Central memory CD8-positive, alpha-beta T cell (primary cell): ENCODE measurements around the gene SGO2.

Source experiments
- ATAC-seq: fragments of 150-1000 bp; cut with Tn5 transposase; replicated peaks from 2 replicates; pipeline ENCODE4 v1.10.0; 2022; ENCODE audit warnings: mild to moderate bottlenecking, moderate FRiP score, moderate number of reproducible peaks; ENCODE audit not compliant: poor library complexity, severe bottlenecking; ENCODE audit errors: extremely low read depth
- DNase-seq, 2 donors: peaks; one replicate each; pipeline ENCODE4 v3.0.0; 2021; ENCODE audit warnings: low spot score in 2 of 2
- H3K27ac Mint-ChIP-seq: one replicate; pipeline ENCODE4 v1.8.0; 2022; ENCODE audit warnings: low read depth, mild to moderate bottlenecking, moderate library complexity, mixed read lengths
- H3K27me3 Mint-ChIP-seq: one replicate; pipeline ENCODE4 v1.8.0; 2022; ENCODE audit warnings: mixed read lengths
- H3K36me3 Mint-ChIP-seq: one replicate; pipeline ENCODE4 v1.8.0; 2022; ENCODE audit warnings: mild to moderate bottlenecking, moderate library complexity, mixed read lengths; ENCODE audit not compliant: insufficient read depth
- H3K4me1 Mint-ChIP-seq: one replicate; pipeline ENCODE4 v1.8.0; 2022; ENCODE audit warnings: mixed read lengths
- H3K4me3 Mint-ChIP-seq: one replicate; pipeline ENCODE4 v1.8.0; 2022; ENCODE audit warnings: mild to moderate bottlenecking, moderate library complexity, mixed read lengths
- H3K9me3 Mint-ChIP-seq: one replicate; pipeline ENCODE4 v1.8.0; 2022; ENCODE audit warnings: mixed read lengths

The SGO2 gene

DNA sequence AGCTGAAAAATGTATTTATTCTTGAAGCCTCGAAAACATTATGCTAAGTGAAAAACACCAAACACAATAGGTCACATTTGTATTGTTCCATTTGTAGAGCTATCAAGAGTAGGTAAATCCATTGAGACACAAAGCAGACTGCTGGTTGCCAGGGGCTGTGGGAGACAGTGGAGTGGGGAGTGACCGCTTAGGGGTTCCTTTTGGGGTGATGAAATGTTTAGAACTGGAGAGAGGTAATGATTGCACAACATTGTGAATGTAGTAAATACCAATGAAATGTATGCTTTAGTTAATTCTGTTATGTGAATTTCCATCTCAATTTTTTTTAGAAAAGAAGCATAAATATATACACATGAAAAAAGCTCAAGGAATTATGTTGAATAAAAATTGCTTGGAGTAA, 32.0 kb upstream of the SGO2 start:
- no peaks in the 10 kb centered on the region for H3K27me3 Mint-ChIP-seq
- H3K4me1 Mint-ChIP-seq = peaks cover 1% of the 10 kb centered on the region
- H3K9me3 Mint-ChIP-seq = no peaks in the 10 kb centered on the region
- ATAC-seq (no peak), DNase-seq (no peak)
- no peak overlapping the region for H3K4me3 Mint-ChIP-seq
- H3K27ac Mint-ChIP-seq = peak overlapping the region; percentile 33
- H3K36me3 Mint-ChIP-seq = peaks cover 47% of the 10 kb centered on the region

- no peaks in the 10 kb centered on the region for H3K9me3 Mint-ChIP-seq
- no peak overlapping the region for H3K4me3 Mint-ChIP-seq
- H3K4me1 Mint-ChIP-seq = peaks cover 6% of the 10 kb centered on the region
- H3K27ac Mint-ChIP-seq = no peak overlapping the region
- no peak for ATAC-seq
- H3K36me3 Mint-ChIP-seq = peaks cover 36% of the 10 kb centered on the region
- H3K27me3 Mint-ChIP-seq = no peaks in the 10 kb centered on the region
- DNase-seq = no peak
These were observed 29.3 kb upstream of the SGO2 start for GRCh38 chr2:200496696-200497095.

- no peak for ATAC-seq
- Mint-ChIP-seq H3K4me3 (no peak overlapping the region), H3K4me1 (peaks cover 11% of the 10 kb centered on the region), H3K36me3 (peaks cover 40% of the 10 kb centered on the region), H3K9me3 (no peaks in the 10 kb centered on the region), H3K27ac (no peak overlapping the region), H3K27me3 (no peaks in the 10 kb centered on the region)
- no peak for DNase-seq
These were observed 27.4 kb upstream of the SGO2 start for GRCh38 chr2:200498402-200499162.

- Mint-ChIP-seq H3K27me3 (no peaks in the 10 kb centered on the region), H3K27ac (no peak overlapping the region), H3K9me3 (no peaks in the 10 kb centered on the region), H3K36me3 (peaks cover 34% of the 10 kb centered on the region), H3K4me1 (peaks cover 18% of the 10 kb centered on the region), H3K4me3 (no peak overlapping the region)
- DNase-seq (no peak), ATAC-seq (no peak)
These were observed 23.8 kb upstream of the SGO2 start for GRCh38 chr2:200502196-200502595.

GRCh38 chr2:200506679-200507078, 19.3 kb upstream of the SGO2 start:
- Mint-ChIP-seq H3K4me3 (no peak overlapping the region), H3K36me3 (peaks cover 23% of the 10 kb centered on the region), H3K27me3 (no peaks in the 10 kb centered on the region), H3K4me1 (peaks cover 23% of the 10 kb centered on the region), H3K9me3 (no peaks in the 10 kb centered on the region), H3K27ac (no peak overlapping the region)
- DNase-seq (no peak), ATAC-seq (no peak)

GRCh38 chr2:200507179-200507578, 18.8 kb upstream of the SGO2 start:
- Mint-ChIP-seq H3K4me1 (peaks cover 21% of the 10 kb centered on the region), H3K27ac (no peak overlapping the region), H3K27me3 (no peaks in the 10 kb centered on the region), H3K36me3 (peaks cover 23% of the 10 kb centered on the region), H3K4me3 (no peak overlapping the region), H3K9me3 (no peaks in the 10 kb centered on the region)
- ATAC-seq (no peak), DNase-seq (no peak)

GRCh38 chr2:200509235-200509611, 16.8 kb upstream of the SGO2 start:
- Mint-ChIP-seq H3K4me3 (peak overlapping the region; percentile 80), H3K36me3 (peaks cover 9% of the 10 kb centered on the region)
- ATAC-seq = no peak

DNA sequence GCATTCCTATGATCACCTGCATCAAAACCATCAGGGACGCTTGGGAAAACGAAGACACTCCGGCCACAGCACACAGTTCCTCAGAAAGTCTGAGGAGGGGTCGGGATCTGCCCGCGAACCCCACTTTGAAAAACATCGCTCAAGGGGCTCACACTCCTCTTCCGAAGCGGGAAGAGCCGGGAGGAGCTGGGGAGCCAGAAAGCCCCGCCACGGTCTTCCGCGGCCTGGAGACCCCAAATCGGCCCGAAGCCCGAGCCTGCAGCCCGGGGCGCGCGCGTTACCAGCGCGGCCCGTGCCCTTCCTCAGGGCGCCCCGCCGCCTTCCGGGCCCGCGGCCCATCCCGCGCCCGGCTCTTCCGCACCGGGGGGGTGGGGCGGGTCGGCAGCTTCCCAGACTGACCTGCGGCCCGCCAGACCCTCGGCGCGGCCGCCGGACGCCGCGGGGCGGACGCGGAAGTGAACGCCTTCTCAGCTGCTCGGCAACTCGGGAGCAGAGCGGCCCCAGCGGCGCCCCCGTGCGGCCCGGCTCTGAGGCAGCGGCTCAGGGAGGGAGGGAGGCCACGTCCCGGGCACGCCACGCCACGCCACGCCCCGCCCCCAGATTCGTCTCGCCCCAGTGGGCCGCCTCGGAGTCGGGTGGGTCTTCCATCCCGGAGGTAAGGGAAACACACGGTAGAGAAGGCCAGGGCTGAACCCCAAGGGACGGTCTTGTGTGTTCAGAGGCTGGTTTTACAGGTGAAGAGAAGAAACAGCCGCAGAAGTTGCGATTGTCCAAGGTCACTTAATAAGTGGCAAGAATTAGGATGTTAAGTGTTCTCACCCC, 16.2 kb upstream of the SGO2 start, which contains the start of gene KCTD18:
TSS of gene KCTD18 (minus strand) at position 457 of the 822 bp plus-strand sequence. CDS start 3,052 bp downstream, outside the sequence.
- H3K36me3 Mint-ChIP-seq = peaks cover 7% of the 10 kb centered on the region
- peak; percentile 98 for ATAC-seq
- DNase-seq = peak; percentile 83 to 89
- peaks cover 18% of the 10 kb centered on the region for H3K4me1 Mint-ChIP-seq
- H3K27ac Mint-ChIP-seq = peak within 1 kb of the TSS; percentile 67
- H3K27me3 Mint-ChIP-seq = no peaks in the 10 kb centered on the region
- peak within 1 kb of the TSS; percentile 80 for H3K4me3 Mint-ChIP-seq
- H3K9me3 Mint-ChIP-seq = no peaks in the 10 kb centered on the region

More at GRCh38 chr2:200509235-200509611, 16.8 kb upstream of the SGO2 start:
- no peaks in the 10 kb centered on the region for H3K27me3 Mint-ChIP-seq
- H3K27ac Mint-ChIP-seq = peak overlapping the region; percentile 67
- peaks cover 18% of the 10 kb centered on the region for H3K4me1 Mint-ChIP-seq
- DNase-seq = no peak
- H3K9me3 Mint-ChIP-seq = no peaks in the 10 kb centered on the region

DNA sequence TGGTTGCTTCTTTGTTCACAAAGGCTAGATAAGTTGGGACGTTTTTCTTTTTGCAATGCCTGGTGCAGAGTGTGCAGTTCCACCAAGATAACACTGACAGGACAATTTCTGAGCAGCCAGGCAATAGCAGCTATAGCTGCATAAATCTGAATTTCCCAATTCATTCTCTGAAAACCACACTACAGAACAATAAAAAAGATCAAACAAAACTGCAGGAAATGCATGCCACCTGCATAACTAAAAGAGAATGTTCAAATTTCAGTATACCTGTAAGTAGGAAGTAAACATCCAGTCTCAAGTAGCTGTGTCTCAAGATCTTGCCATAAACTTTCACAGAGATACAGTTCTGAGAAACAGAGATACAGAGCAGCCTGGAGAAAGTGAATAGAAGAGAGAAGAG, 10.9 kb upstream of the SGO2 start:
- DNase-seq (no peak), ATAC-seq (no peak)
- peaks cover 8% of the 10 kb centered on the region for H3K27me3 Mint-ChIP-seq
- H3K4me3 Mint-ChIP-seq = no peak overlapping the region
- no peaks in the 10 kb centered on the region for H3K9me3 Mint-ChIP-seq
- no peaks in the 10 kb centered on the region for H3K36me3 Mint-ChIP-seq
- H3K4me1 Mint-ChIP-seq = no peaks in the 10 kb centered on the region
- H3K27ac Mint-ChIP-seq = no peak overlapping the region

DNA sequence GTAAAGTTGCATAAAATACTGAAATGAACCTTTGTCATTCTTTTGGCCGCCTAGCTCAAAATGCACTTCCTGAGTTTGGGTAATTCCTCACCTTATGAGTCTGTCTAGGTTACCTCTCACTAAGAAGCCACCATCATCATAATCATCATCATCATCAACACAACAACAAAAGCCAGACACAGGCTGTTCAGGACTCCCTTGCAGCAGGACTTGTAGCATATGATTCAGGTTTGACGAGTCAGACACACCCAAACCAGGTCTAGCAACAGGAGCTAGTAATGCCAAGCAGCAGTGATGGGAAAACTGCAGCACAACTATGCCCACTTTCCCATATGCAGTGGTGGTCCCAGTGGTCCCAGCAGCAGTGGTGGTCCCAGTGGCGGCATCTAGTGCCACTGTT, 2.8 kb upstream of the SGO2 start:
- DNase-seq = no peak
- Mint-ChIP-seq H3K4me3 (no peak overlapping the region), H3K27me3 (no peaks in the 10 kb centered on the region), H3K4me1 (peaks cover 14% of the 10 kb centered on the region), H3K9me3 (no peaks in the 10 kb centered on the region), H3K36me3 (peaks cover 3% of the 10 kb centered on the region), H3K27ac (no peak overlapping the region)
- no peak for ATAC-seq

GRCh38 chr2:200523604-200524003, 2.4 kb upstream of the SGO2 start:
- Mint-ChIP-seq H3K9me3 (no peaks in the 10 kb centered on the region), H3K4me3 (no peak overlapping the region), H3K4me1 (peaks cover 14% of the 10 kb centered on the region), H3K36me3 (peaks cover 3% of the 10 kb centered on the region), H3K27me3 (no peaks in the 10 kb centered on the region), H3K27ac (no peak overlapping the region)
- DNase-seq = no peak
- no peak for ATAC-seq

DNA sequence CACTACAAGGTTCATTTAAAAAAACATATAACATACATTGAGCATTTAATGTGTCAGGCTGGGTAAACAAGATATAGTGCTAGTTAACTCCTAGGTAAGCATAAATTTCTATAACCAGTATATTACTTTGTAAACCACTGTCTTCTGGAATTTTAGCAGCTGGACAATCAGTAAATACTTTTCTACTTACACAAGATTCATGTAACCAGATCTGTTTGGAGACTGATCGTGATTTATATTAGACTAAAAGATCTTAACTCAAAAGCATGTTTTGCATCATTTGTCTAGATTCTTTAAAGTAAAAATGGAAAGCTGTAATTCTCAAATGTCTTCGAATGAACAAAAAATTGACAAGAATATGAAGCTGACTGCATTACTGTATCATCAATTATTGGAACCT, 941 bp upstream of the SGO2 start:
- Mint-ChIP-seq H3K4me1 (peaks cover 14% of the 10 kb centered on the region), H3K27ac (no peak overlapping the region), H3K36me3 (peaks cover 3% of the 10 kb centered on the region), H3K27me3 (no peaks in the 10 kb centered on the region), H3K4me3 (no peak overlapping the region), H3K9me3 (no peaks in the 10 kb centered on the region)
- DNase-seq (no peak), ATAC-seq (no peak)

DNA sequence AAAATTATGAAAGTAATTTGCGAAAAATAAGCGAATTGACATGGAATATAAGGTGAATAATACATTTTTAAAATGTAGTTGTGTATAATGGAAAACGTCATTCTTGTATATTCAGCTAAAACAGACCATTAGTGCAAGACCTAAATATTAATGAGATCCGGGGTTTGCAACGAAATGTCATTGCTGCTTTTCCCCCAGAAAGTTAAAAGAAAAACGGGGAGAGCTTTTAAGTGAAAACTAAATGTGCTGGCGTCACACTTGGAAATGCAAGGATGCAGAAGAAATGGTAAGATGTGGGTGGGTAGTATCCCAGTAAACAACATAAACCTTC, 491 bp upstream of the SGO2 start:
- Mint-ChIP-seq H3K9me3 (no peaks in the 10 kb centered on the region), H3K4me1 (peaks cover 14% of the 10 kb centered on the region), H3K4me3 (peak overlapping the region; percentile 87), H3K27me3 (no peaks in the 10 kb centered on the region), H3K27ac (peak overlapping the region; percentile 84), H3K36me3 (peaks cover 3% of the 10 kb centered on the region)
- ATAC-seq (no peak), DNase-seq (no peak)
